ENCODE results near the gene UGCG. TPM values are rescaled to one million over a fixed set of nuclear protein-coding genes. Genes with fewer than 3 reads are reported as not detected.
A peak's percentile ranks its signal among the peaks of the same experiment; 100 is the strongest.
"Not testable (repeated sequence)": the region's sequence is repeated elsewhere in the genome, so short reads cannot be mapped to it uniquely, and the experiment has no call there.

The UGCG gene
- total RNA-seq, result 61.0 TPM

DNA sequence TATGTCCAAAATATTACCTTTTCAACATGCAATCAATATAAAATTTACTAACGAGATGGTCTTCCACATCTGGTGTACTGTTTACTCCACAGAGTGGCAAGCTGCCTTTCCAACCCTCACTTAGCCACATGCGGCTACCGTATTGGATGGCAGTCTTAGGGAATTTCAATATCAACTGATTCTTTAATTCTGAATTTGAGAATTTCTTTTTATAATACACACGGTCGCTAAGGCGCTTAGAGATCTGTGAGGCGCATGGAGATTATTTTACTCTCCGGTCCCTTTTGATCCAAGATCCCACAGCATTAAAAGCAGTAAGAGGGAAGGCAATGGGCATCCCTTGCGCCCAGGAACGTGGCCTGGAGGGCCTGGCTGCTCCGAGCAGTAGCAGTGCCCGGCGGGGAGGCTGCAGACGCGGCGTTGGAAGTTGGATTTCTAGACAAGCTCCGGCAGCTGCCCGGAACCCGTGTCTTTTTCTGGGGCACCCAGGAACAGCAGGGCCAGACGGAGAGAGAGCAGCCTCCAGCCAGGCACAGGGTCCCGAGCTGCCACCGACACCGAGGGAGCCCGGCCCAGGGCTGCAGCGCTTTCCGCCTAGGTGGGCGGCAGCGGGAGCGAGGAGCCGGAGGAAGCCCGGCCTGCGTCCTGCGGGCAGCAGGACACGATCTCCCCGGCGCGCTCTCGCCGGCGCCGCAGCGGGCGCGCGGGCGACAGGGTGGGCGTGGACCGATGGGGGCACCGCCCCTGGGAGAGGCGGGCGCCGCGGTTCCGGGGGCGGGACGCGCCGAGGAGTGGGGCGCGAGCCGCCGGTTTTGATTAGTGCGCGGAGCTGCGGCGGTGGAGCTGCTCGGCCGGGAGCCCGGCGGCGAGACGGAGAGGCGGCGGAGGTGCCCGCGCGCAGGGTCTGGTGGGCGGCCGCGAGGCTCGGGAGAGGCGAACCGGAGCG is at the start of gene UGCG:
Gene UGCG (plus strand): TSS at position 819 of the 946 bp plus-strand sequence. CDS start 402 bp downstream, outside the sequence.
- ATAC-seq, result peak; percentile 94

DNA sequence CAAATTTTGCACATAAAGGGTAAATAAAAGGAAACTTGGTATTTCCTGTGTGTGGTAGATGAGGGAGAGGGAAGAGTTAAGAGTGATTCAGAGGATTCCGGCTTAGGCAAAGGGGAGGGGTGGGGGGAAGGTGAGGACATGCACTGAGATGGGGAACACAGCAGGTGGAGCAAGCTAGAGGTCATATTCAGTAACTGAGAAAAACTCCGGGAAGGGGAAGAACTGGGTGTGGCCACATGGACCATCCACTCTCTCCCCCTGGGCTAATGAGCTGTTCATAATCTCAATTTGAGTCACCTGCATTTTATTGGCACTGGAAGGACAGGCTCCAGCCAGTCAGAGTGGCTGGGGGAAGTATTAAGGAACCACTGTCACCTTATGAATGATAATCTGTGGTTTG is 45.1 kb upstream of the UGCG start:
- ATAC-seq, result peak; percentile 98

DNA sequence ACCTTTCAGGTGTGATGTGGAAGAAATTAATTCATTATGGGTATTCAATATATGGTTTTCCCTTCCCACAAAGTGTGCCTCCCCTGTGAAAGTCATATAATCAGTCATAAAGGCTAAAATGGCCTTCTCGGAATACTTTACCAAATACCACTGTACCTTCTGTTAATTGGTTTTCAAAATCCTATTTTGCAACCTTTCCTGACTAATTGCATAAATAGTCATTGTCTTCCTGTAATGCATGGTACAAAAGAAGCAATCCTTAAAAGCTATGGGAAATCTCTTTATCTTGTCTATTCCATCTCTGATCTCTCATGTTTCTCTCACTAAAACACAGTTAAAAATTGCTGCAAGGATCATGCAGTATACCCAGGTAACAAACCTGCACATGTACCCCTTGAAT is 44.3 kb upstream of the UGCG start:
- ATAC-seq, result no peak

DNA sequence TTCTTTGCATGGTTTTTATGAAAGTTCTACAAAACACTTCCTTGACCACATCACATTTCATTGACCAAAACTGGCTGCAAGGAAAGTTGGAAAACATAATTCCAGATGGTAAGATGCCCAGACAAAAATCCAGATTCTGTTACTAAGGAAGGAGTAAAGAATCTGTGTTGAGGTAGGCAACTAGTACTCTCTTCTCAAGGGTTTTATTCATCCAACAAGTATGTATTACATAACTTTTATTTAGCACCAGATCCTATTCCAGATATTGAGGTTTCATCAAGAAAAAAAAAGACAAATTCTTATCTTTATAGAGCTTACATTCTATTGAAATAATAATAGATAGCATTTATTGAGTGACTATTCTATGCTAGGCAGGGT is 43.2 kb upstream of the UGCG start:
- ATAC-seq, result no peak

DNA sequence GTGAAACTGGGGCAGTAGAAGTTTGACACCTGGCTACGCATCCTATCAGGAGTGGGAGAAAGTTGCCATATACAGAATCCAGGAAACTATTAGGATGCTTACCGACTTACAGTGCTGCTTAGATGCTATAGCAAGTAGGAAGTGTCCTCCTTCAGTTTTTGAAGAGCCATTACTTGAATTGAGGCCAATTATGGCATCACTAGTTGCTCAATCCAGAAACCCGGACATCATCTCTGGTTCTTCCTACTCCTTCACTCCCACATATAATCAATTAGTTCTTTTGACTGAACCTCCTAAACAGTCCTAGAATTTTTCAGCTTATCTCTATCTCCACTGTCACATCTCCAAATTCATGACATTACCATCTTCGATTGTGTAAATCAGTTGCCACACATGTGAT is 41.8 kb upstream of the UGCG start:
- no peak for ATAC-seq

DNA sequence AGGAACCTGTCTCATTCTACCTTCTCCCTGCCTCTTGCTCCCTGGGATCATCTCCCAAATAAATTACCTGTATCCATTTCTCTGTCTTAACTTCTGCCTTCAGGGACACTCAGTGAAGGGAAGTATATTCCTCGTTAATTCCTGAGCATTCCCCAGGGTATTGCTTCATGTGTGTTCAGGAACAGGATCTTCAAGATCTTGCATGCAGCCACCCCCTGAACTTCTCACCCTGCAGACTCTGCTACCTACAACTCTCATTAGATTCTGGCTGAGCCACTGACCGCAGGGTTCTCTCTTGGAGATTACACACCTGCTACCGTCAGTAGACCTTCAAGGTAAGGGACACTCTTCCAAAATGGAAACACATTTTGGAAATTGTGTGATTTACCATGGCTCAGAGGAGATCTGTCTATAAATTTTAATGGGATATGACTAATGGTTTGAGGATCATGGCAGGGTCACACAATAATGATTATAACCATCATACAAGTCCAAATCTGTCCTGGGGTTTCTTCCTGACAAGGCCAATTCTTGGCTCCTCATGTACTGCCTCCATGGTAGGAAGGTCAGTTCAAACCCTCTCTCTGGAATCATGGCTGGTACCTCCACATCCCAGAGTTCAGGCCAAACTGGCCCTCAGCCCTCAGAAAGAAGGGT is 38.9 kb upstream of the UGCG start:
- peak; percentile 98 for ATAC-seq

DNA sequence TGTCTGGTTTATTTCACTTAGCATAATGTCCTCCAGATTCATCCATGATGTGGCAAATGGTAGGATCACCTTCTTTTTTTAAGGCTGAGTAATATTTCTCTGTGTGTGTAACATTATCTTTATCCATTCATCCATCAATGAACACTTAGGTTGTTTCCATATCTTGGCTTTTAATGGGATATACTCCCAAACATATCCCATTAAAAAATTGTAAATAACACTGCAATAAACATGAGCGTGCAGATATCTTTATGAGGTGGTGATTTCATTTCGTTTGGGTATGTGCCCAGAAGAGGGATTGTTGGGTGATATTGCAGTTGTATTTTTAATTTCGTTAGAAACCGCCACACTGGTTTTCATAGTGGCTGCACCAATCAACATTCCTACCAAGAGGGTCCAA is 36.2 kb upstream of the UGCG start:
- ATAC-seq, result no peak

DNA sequence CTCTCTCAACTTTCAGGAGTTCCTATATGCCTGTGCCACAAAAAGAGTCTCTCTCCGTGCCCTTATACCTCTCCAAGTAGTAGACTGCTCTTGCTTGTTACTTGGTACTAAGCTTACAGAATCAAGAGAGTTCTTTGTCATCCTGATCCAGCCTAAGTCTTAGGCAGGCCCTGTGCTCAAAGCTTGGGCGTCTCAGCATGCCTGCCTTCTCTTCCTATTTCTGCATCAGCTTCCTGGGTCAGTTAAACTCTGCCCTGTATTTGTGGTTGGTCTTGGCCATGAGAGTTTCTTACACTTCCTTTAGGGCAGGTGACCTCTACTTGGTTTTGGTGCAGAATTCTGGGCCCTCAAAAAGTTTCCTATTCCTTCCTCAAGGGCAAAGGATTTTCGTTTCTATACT is 33.0 kb upstream of the UGCG start:
- ATAC-seq, result peak; percentile 63

DNA sequence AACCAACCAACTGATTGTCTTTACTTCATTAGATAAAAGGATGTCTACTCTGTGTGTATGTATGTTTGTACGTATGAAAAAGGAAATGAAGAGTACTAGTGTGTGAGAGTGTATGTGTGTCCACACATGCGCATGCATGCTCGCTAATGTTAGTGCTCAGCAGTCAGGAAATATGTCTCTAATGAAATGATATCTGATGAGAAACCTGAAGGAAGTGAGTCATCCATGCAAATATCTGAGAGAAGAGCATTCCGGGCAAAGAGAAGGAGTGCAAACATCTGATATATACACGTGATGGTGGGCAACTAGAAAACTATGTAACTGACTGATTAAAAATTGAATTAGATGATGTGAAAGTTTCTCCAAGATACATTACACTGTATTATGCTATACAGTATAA is 29.6 kb upstream of the UGCG start:
- ATAC-seq, result peak; percentile 89

DNA sequence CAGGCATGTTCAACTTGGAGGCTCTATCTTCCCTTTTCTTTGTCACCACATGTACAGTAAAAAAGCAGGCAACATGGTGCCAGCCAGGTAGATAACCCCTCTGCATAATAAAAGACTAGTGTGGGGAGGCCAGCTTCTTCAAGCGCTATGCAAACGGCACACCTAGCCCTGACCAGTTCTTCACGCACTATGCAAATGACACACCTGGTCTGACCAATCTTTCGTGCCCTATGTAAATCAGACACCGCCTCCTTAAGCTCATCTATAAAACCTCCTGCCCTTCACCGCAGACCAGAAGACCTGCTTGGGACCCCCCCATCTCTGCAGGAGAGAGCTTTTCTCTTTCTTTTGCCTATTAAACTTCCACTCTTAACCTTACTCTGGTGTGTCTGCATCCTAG is 28.1 kb upstream of the UGCG start:
- ATAC-seq, result no peak

DNA sequence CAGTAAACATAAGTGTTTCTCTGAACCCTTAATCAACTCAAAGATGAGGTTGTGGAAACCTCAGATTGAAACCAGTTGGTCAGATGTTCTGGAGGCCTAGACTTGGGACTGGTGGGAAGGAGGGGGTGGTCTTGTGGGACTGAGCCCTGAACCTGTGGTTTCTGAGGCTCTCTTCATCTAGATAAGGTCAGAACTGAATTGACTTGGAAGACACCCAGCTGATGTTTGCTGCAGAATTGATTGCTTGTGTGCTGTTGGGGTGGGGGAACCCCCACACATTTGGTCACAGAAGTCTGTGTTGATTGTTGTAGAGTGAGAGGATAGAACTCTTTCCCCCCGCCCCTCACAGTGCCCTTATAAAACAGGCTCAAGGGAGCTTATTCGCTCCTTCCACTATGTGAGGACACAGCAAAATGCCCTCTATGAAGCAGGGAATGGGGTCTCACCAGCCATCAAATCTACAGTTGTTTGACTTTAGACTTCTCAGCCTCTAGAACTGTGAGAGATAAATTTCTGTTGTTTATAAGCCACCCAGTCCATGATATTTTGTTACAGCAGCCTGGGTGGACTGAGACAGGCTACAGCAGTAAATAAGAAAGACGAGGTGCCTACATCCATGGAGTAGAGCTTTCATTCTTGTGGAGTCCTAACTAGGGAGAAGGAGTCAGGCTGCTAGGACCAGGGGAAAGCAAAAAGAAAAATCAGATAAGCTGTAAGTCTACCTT is 25.7 kb upstream of the UGCG start:
- ATAC-seq, result no peak

DNA sequence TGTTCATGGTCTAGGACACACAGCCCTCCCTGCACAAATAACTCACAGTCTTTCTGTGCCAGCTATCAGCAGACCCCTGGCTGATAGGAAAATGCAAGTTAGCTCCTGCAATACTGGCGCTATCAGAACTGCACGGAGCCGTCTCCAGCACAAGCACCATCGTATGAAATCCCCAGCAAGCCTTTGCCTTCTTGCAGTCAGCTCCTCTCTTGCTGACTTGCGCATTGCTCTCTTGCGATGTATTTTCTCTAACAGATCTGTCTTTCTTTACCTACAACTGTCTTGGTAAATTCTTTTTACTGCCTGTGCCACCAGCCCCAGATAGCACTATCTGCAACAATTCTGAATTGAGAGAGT is 25.1 kb upstream of the UGCG start:
- ATAC-seq, result no peak

DNA sequence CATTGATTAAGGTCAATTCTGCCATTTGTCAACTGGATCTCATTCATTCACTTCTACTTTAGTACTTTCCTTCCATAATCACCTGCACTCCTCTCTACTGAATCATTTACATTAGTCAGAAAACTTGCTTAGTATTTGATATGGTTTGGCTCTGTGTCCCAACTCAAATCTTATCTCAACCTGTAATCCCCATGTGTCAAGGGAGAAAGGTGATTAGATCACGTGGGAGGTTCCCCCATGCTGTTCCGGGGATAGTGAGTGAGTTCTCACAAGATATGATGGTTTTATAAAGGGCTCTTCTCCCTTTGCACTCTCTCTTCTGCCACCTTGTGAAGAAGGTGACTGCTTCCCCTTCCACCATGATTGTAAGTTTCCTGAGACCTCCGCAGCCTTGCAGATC is 23.7 kb upstream of the UGCG start:
- no peak for ATAC-seq

DNA sequence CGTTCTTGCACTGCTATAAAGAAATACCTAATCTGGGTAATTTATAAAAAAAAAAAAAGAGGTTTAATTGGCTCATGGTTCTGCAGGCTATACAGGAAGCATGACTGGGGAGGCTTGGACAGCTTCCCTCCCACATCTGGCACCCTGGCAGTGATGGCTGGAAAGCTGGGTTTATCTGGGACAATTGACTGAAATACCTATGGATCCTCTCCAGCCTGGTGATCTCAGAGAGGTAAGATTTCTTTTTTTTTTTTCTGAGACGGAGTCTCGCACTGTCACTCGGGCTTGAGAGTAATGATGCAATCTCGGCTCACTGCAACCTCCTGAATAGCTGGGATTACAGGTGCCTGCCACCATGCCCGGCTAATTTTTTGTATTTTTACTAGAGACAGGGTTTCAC is 22.7 kb upstream of the UGCG start:
- peak; percentile 77 for ATAC-seq

DNA sequence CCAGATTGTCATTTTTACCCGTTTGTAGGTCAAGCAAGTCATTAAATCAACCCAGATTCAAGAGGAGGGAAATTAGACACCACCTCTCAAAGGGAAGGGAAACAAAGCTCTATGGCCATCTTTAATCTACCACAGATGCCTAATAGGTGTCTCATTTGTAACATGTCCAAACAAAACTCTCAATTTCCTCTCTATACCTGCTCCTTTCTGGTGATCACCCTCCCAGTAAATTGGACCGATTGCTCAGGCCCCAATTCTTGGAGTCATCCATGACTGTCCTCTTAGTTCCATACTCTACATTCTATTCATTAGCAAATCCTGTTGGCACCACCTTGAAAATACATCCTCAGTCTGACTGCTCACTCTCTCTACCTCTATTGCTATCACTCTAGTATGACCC is 22.1 kb upstream of the UGCG start:
- peak; percentile 73 for ATAC-seq

DNA sequence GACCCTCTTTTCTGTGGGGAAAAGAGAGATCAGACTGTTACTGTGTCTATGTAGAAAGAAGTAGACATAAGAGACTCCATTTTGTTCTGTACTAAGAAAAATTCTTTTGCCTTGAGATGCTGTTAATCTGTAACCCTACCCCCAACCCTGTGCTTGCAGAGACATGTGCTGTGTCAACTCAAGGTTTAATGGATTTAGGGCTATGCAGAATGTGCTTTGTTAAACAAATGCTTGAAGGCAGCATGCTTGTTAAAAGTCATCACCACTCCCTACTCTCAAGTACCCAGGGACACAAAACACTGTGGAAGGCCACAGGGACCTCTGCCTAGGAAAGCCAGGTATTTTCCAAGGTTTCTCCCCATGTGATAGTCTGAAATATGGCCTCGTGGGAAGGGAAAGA is 21.3 kb upstream of the UGCG start:
- ATAC-seq, result not testable (repeated sequence)

DNA sequence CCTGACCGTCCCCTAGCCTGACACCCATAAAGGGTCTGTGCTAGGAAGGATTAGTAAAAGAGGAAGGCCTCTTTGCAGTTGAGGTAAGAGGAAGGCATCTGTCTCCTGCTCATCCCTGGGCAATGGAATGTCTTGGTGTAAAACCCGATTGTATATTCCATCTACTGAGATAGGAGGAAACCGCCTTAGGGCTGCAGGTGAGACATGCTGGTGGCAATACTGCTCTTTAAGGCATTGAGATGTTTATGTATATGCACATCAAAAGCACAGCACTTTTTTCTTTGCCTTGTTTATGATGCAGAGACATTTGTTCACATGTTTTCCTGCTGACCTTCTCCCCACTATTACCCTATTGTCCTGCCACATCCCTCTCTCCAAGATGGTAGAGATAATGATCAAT is 20.9 kb upstream of the UGCG start:
- not testable (repeated sequence) for ATAC-seq

DNA sequence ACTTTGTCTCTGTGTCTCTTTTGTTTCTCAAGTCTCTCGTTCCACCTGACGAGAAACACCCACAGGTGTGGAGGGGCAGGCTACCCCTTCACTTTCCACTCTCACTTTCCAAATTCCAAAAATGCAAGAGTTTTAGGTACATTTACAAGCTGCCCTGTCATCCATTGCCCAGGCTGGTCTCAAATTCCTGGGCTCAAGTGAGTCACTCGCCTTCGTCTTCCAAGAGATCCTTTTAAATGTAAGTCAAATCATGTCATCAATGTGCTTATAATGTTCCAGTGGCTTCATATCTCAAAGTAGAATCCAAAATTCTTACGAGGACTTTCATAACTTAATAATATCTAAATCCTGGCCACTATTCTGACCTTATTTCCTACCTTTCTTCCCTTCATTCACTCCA is 20.4 kb upstream of the UGCG start:
- ATAC-seq, result no peak

DNA sequence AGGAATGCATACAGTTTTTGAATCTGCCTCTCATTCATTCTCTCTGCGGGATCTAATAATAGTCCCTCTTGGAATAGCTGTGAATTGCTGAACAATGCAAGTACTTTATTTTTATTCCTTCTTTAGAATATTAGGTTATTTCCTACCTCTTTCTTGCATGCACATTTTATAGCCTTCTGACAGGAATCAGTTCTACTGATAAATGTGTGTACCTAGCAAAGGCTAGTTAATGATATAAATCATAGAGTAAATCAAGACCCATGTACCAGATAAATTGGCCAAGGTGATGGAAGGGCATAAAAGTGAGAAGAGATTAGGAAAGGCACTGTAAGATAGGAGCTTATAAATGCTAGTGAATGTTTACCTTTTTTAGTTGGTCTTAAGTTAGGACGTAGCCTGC is 19.2 kb upstream of the UGCG start:
- ATAC-seq, result no peak

DNA sequence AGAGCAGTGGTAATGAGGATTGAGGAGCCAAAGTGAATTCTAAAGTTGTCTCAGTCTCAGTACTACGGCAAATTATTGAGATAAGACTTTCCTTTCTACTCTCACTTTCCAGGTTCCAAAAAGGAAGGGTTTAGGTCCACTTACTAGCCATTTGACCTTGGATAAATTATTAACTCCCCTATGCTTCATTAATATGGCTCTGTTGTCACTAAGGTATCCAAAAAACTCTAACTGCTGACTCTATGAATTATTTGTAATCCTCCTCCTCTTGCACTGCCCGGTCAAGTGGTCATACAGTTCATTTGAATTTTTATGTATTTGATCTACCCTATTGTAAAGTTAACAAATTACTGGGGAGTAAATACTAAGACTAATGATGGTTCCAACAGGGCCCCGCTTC is 17.7 kb upstream of the UGCG start:
- ATAC-seq, result no peak

DNA sequence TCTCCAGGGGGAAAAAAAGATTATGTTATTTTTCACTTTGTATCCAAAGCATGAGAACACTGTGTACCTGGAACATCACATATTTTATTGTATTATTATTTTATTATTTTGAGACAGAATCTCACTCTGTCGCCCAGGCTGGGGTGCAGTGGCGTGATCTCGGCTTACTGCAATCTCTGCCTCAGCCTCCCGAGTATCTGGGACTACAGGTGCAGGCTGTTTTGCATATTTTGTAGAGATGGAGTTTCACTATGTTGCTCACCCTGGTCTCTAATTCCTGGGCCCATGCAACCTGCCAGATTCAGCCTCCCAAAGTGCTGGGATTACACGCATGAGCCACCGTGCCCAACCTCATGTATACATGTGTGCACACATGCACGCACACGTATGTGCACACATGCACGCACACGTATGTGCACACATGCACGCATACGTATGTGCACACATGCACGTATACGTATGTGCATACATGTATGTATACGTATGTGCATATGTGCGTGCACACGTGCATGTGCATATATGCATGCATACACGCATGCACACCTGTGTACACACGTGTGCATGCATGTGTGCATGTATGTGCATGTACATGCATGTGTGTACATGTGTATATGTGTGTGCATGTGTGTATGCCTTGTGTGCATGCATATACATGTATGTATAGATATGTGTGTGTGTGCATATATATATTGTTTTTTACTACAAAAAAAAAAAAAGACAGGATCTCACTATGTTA is 9.5 kb upstream of the UGCG start:
- ATAC-seq, result peak; percentile 14

DNA sequence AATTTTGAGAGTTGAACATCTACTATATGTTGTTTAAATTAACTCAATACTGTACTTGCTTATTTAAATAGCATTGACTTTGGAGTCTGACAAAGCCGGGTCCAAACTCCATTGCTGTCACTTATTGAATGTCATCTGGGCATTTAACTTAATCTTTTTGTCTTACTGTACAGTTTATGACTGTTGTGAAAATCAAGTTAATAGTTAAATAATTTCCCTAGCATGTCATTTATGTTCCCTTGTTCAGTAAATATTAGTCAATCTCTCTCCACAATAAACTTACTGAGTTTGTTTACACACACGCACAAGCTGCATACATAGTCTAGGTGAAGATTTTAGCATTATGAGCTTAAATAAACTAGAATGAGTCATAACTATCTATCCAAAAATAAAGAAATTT is 6.3 kb upstream of the UGCG start:
- no peak for ATAC-seq

DNA sequence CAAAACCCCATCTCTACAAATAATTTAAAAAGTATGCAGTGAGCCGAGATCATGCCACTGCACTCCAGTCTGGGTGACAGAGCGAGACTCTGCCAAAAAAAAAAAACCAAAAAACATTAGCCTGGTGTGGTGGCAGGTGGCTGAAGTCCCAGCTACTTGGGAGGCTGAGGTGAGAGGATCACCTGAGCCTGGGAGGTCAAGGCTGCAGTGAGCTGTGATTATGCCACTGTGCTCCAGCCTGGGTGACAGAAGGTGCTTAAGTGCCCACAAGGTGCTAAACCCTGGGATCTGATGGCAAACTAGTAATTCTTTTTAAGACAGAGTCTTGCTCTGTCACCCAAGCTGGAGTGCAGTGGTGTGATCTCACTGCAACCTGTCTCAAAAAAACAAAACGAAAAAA is 5.7 kb upstream of the UGCG start:
- not testable (repeated sequence) for ATAC-seq
